Esophagus squamous epithelium (tissue), 5 donors: ENCODE results near the gene SETBP1. TPM values are rescaled to one million over a fixed set of nuclear protein-coding genes. Genes with fewer than 3 reads are reported as not detected.

Experiments used
- DNase-seq: peaks from one replicate; lab custom pipeline; 2025; lab: John Stamatoyannopoulos, UW
- H3K27ac ChIP-seq, 4 donors: fragments of 200-600 bp; sonication (generic); one replicate each; pipeline ENCODE4 v1.5.1; 2016 to 2019; ENCODE audit warnings: mild to moderate bottlenecking in 1 of 4
- H3K27me3 ChIP-seq, 4 donors: fragments of 200-600 bp; sonication (generic); 1 replicate in 3 of 4; 2 replicates in 1 of 4; pipeline versions ENCODE4 v1.5.1 to v1.6.0; 2017 to 2021; ENCODE audit warnings: antibody characterized with exemption in 1 of 4
- H3K36me3 ChIP-seq, 3 donors: fragments of 200-600 bp; sonication (generic); one replicate each; pipeline ENCODE4 v1.5.1; 2016 to 2019
- H3K4me1 ChIP-seq, 3 donors: fragments of 200-600 bp; sonication (generic); one replicate each; pipeline ENCODE4 v1.5.1; 2017 to 2019
- H3K4me3 ChIP-seq, 4 donors: fragments of 200-600 bp; sonication (generic); 1 replicate in 3 of 4; 2 replicates in 1 of 4; pipeline ENCODE4 v1.5.1; 2016 to 2019; ENCODE audit warnings: mild to moderate bottlenecking in 2 of 4, moderate library complexity in 1 of 4
- H3K9me3 ChIP-seq, 3 donors: fragments of 200-600 bp; sonication (generic); one replicate each; pipeline ENCODE4 v1.5.1; 2016 to 2019
- CTCF ChIP-seq, 6 experiments: fragments of 450-650 bp in 4 of 6; fragments of 200-600 bp in 2 of 6; sonication (generic) in 2 of 6; IDR thresholded peaks; one replicate each; pipeline ENCODE4 v1.5.1; 2016 to 2019; ENCODE audit warnings: antibody characterized with exemption in 6 of 6, mild to moderate bottlenecking in 4 of 6, moderate library complexity in 4 of 6
- POLR2A ChIP-seq, 4 donors: fragments of 450-650 bp; IDR thresholded peaks; one replicate each; pipeline ENCODE4 v1.6.1; 2017; ENCODE audit warnings: antibody characterized with exemption in 4 of 4, mild to moderate bottlenecking in 4 of 4, moderate library complexity in 3 of 4
- WGBS, 2 donors: methylation state at CpG; one replicate each; pipeline ENCODE4 v1.1.5; 2018; 5-methylcytosine and 5-hydroxymethylcytosine counted together
- intact Hi-C: fragments of 100-400 bp; cut with DNase I; formaldehyde crosslinking; loops from one replicate; pipeline ENCODE4 v1.15.0; 2022
- total RNA-seq, 4 donors: library from RNA; depleted of rRNA; stranded (reverse); fragments of >200 nt; gene quantifications; one replicate each; pipeline ENCODE4 v1.1.0, GENCODE V29; 2016
- donor health status: DM: yes; HTN: yes; CAD: no.

SETBP1 gene
- total RNA-seq, 4 donors from 2014 or later: 2.6 to 18.5 (median 6.4) TPM

- H3K4me3 ChIP-seq: no peak overlapping the region
- TF ChIP-seq POLR2A (IDR thresholded peaks at IDR 0.05) (no peak), CTCF (IDR thresholded peaks at IDR 0.05) (no peak)
- H3K27me3 ChIP-seq: no peaks in the 10 kb centered on the region
- intact Hi-C loops: no loop called here
- no peaks in the 10 kb centered on the region for H3K36me3 ChIP-seq
- peaks cover 0 to 37% (median 11%) of the 10 kb centered on the region in 3 donors for H3K4me1 ChIP-seq
- DNase-seq: no peak
- peak overlapping the region; percentile 12 to 88 (median 79) for H3K27ac ChIP-seq
- no peaks in the 10 kb centered on the region for H3K9me3 ChIP-seq
- 76 to 84% methylated on average over 2 of the region's 2 CpGs for WGBS, 2 donors
Measured at GRCh38 chr18:44804033-44804432, 123.3 kb downstream of the SETBP1 start.

GRCh38 chr18:44805176-44805575 lies 124.5 kb downstream of the SETBP1 start:
- Histone ChIP-seq H3K4me3 (no peak overlapping the region), H3K36me3 (no peaks in the 10 kb centered on the region), H3K27me3 (no peaks in the 10 kb centered on the region), H3K27ac (peak overlapping the region in 3 of 4 donors; percentile 75 to 88 (median 83)), H3K9me3 (no peaks in the 10 kb centered on the region), H3K4me1 (peaks cover 0 to 37% (median 11%) of the 10 kb centered on the region in 3 donors)
- intact Hi-C loops: no loop called here
- DNase-seq: no peak
- 86 to 95% methylated on average over 3 of the region's 3 CpGs for WGBS, 2 donors
- TF ChIP-seq POLR2A (IDR thresholded peaks at IDR 0.05): no peak
- TF ChIP-seq CTCF (IDR thresholded peaks at IDR 0.05): no peak

GRCh38 chr18:44805643-44806042 lies 125.0 kb downstream of the SETBP1 start:
- TF ChIP-seq POLR2A (IDR thresholded peaks at IDR 0.05): no peak
- no peak for TF ChIP-seq CTCF (IDR thresholded peaks at IDR 0.05)
- DNase-seq: no peak
- Histone ChIP-seq H3K27me3 (no peaks in the 10 kb centered on the region), H3K4me1 (peaks cover 0 to 37% (median 11%) of the 10 kb centered on the region in 3 donors), H3K4me3 (no peak overlapping the region), H3K27ac (peak overlapping the region in 3 of 4 donors; percentile 75 to 88 (median 83)), H3K9me3 (no peaks in the 10 kb centered on the region), H3K36me3 (no peaks in the 10 kb centered on the region)
- intact Hi-C loops: no loop called here
- WGBS, 2 donors: 85 to 94% methylated on average over 3 of the region's 3 CpGs

GRCh38 chr18:44807766-44808165 lies 127.1 kb downstream of the SETBP1 start:
- no peak for DNase-seq
- TF ChIP-seq POLR2A (IDR thresholded peaks at IDR 0.05): no peak
- TF ChIP-seq CTCF (IDR thresholded peaks at IDR 0.05): no peak
- intact Hi-C loops: no loop called here

GRCh38 chr18:44811572-44812125 lies 131.0 kb downstream of the SETBP1 start:
- Histone ChIP-seq H3K4me1 (peaks cover 0 to 16% (median 0%) of the 10 kb centered on the region in 3 donors), H3K9me3 (no peaks in the 10 kb centered on the region)
- TF ChIP-seq POLR2A (IDR thresholded peaks at IDR 0.05): no peak
- TF ChIP-seq CTCF (IDR thresholded peaks at IDR 0.05): no peak

More at GRCh38 chr18:44807766-44808165, 127.1 kb downstream of the SETBP1 start:
- Histone ChIP-seq H3K4me1 (peaks cover 0 to 41% (median 8%) of the 10 kb centered on the region in 3 donors), H3K36me3 (no peaks in the 10 kb centered on the region), H3K9me3 (no peaks in the 10 kb centered on the region), H3K27me3 (no peaks in the 10 kb centered on the region), H3K4me3 (no peak overlapping the region), H3K27ac (no peak overlapping the region)
- WGBS, 2 donors: 52 to 63% methylated on average over 2 of the region's 2 CpGs

More at GRCh38 chr18:44811572-44812125, 131.0 kb downstream of the SETBP1 start:
- intact Hi-C loops: no loop called here
- Histone ChIP-seq H3K4me3 (no peak overlapping the region), H3K27me3 (no peaks in the 10 kb centered on the region), H3K27ac (no peak overlapping the region), H3K36me3 (no peaks in the 10 kb centered on the region)
- DNase-seq: no peak
